HG03571 (cell line): ENCODE results near the gene SMC1B.
"Not testable (repeated sequence)": the region's sequence is repeated elsewhere in the genome, so short reads cannot be mapped to it uniquely, and the experiment has no call there.

Experiments used
- ATAC-seq: cut with Tn5 transposase; IDR thresholded peaks from one replicate; pipeline ENCODE4 v1.9.1; 2021; ENCODE audit not compliant: unreplicated experiment

Gene SMC1B

DNA sequence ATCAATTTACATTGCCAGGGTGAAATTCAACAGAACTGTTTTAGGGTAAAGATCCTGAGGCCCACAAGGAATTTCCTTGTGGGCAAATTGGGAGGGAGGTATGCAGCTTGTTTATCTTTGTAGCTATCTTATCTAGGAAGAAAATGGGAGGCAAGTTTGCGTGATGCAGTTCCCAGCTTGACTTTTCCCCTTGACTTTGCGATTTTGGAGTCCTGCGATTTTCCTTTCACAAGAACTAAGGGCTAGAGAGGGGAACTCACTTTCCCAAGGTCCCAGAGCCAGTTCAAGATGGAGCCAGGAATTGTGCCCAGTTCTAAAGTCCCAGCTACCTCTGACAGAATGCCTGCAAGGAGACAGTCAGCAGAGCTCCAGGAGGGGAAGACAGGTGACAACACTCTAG is 30.8 kb upstream of the SMC1B start:
- no peak for ATAC-seq

DNA sequence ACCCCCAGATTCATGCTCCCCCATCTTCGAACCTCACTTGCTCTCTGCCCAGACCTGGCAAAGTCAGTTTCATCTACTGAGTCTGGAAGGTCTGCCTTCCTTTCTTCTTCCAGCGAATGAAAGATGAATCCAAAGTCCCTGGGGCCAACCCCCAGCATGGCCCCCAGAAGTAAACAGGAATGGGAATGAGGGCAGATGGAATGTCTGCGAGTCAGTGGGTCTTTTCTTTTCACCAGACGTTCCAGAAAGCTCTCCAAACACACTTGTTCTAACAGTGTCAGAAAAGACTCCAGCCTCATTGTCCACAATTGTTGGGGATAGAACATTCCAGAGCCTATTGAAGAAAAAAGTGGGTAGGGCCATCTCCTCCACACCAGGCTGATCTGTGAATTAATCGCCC is 28.7 kb upstream of the SMC1B start:
- no peak for ATAC-seq

- no peak for ATAC-seq
Observed at GRCh38 chr22:45441138-45441537, 27.7 kb upstream of the SMC1B start.

DNA sequence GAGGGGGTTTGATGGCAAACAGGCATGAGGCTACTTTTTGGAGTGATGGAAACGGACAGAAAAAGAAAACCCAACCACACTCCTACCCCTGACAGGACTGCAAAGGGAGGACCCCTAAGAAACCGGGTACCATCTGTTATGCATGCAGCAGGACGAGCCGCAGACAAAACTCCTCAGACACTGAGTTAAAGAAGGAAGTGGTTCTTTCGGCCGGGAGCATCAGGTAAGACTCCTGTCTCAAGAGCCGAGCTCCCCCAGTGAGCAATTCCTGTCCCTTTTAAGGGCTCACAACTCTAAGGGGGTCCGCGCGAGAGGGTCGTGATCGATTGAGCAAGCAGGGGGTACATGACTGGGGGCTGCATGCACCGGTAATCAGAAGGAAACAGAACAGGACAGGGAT is 27.3 kb upstream of the SMC1B start:
- ATAC-seq: not testable (repeated sequence)

DNA sequence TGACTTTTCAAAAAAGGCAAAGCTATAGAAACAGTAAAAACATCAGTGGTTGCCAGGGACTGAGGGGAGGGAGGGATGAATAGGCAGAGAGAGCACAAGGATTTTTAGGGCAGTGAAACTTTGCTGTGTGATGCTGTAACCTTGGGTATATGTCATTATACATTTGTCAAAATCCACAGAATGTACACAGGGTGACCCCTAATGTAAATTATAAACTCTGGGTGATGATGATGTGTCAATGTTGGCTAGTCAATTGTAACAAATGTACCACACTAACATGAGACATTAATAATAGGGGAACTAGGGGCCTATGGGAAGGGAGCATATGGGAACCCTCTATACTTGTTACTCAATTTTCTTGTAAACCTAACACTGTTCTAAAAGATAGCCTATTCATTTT is 24.9 kb upstream of the SMC1B start:
- ATAC-seq: no peak

GRCh38 chr22:45436871-45437517 is 23.6 kb upstream of the SMC1B start:
- not testable (repeated sequence) for ATAC-seq

DNA sequence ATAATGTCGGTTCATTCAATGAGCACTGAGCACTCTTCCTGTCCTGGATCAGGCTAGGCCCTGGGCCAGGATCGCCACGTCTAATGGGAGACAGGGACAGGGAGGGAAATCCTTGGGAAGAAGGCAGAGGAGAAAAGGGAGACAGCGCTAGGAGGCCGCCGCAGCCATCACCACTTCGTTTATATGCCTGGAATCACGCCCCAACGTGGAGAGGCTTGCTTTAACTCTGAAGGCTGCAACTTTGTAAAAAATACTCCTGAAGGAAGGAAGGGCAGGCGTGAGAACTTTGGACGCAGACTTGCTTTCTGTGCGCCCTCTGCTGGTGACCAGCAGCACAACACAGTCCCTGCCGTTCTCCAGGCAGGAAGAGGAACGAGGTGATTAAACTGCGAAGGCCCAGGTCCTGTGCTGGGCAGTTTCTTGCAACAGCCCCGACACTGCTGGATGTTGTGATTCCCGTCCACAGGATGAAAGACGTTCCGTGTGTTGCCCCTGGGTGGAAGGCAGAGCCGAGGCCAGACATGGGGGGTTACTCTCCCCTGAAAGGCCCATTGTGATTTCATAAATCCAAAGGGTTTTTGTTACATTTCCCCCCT is 22.2 kb upstream of the SMC1B start:
- ATAC-seq: no peak

GRCh38 chr22:45434981-45435380 is 21.6 kb upstream of the SMC1B start:
- no peak for ATAC-seq

- ATAC-seq: no peak
Observed at GRCh38 chr22:45430871-45431270, 17.5 kb upstream of the SMC1B start.

DNA sequence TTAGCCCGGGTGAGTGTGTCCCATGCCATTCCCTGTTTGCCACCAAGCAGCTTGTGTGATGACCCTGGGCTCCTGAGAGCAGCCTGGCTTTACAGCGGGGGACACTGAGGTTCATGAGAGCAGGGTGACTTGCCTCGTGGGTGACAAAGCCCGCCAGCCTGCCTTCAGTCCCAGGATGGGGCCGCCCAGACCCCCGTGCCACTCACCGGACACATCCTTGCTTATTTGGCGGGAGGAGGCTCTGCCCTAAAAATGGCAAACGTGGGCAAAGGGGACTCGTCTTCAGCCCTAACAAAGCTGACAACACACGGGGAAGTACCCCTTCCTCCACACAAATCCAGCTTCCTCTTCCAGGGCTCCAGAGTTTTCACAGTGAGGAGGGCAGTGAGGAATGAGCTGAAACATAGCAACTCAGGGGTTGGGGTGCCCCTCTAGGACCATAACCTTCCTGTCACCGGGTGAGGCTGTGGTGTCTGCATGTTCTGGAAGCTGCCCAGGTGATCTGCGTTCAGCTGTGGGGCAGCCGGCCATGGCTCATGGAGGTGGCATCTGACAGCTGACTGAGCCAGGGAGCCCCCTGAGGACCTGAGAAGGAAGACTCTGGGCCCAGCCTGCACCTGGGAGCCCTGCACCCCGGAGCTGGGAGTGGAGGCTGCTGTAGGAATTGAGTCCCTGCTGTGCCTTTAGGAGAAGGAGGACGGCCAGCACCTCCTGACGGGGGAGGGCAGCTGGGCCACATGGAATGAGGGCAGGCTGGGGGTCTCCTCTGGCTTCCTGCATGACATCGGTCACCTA is 16.8 kb upstream of the SMC1B start:
- no peak for ATAC-seq

DNA sequence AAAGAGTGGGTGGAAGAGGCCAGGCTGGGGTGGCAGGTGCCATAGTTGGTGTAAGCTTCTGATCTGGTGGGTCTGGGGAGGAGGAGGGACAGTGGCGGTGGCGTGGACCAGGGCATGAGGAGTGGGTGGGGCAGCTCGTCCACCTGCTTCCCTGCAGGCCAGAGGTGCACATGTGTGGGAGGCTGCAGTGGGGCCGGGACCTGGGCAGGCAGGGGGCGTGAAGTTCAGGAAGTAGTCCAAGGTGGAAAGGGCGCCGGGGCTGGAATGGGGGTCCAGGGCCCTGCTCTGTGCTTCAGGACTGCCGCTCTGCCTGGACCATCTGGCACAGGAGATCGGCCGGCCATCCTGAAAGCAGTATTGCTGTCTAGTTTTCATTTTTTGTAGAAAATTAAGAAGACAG is 16.0 kb upstream of the SMC1B start:
- no peak for ATAC-seq

- ATAC-seq: no peak
Observed at GRCh38 chr22:45428391-45429385, 15.3 kb upstream of the SMC1B start.

- no peak for ATAC-seq
Observed at GRCh38 chr22:45427114-45427513, 13.7 kb upstream of the SMC1B start.

GRCh38 chr22:45426387-45426786 is 13.0 kb upstream of the SMC1B start:
- ATAC-seq: no peak

- ATAC-seq: no peak
Observed at GRCh38 chr22:45425531-45426265, 12.3 kb upstream of the SMC1B start.

DNA sequence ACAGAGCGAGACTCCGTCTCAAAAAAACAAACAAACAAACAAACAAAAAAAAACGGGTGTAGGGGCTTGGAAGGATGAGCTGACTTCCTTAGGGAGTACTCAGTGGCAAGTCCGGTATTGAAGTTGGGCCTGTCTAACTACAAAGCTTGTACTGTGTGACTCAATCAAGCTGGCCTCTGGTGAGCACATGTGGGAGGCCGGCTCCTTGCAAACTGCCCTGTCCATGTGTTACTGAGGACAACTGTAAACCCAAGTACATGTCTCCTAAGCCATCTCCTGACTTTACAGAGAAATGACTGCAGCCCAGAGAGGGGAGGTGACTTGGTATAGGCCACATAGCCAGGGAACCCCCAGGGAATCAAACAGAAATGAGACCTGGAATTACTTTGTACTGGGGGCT is 11.7 kb upstream of the SMC1B start:
- ATAC-seq: no peak

DNA sequence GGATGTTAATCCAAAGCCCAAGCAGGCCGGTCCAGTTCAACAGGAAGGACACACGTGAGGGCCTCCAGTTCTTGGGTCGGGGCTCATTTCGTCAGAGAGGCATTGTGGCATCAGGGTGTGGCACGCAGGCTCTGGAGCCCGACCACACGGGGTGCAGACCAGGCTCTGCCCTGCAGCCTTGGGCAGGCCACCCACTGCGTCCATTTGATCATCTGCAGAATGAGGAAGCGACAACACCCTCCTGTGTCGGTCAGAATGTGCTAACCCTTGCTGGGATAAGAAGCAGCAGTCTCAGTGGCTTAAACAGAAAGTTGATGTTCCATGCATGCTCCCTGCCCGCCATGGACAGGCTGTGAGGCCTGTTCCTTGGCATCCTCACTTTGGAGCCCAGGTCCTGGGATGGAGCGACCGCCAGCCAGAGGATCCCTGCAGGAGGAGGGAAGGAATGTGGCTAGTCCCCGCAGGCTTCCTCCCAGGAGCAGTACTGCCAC is 10.9 kb upstream of the SMC1B start:
- ATAC-seq: no peak

DNA sequence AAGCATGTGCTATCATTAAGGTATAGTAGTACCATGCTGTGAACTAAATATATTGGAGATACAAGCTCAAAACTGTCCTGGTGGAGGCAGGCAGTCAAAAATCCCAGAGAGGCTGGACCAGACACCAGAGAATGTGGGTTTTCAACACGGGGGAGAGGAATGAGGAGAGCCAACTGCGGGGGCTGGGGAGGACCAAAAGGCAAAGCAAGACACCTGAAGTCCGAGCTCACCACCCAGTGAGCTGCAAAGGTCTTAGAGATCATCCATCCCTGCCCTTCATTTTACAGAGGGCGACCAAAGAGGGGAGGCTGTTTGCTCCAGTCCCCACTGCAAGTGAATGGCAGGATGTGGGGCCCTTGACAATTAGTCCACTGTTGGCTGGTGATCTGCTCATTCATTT is 10.1 kb upstream of the SMC1B start:
- ATAC-seq: no peak

GRCh38 chr22:45422237-45422983 is 9.0 kb upstream of the SMC1B start:
- ATAC-seq: no peak
